ENCODE measurements around the gene KAZN.
A peak's percentile ranks its signal among the peaks of the same experiment; 100 is the strongest.

Gene KAZN

GRCh38 chr1:15046487-15047165 is 448.1 kb downstream of the KAZN start:
- H3K4me3 ChIP-seq (replicated peaks; ENCODE audit: low read depth, low read length) = no peak overlapping the region
- peak; percentile 82 for DNase-seq (ENCODE audit: low read depth)

GRCh38 chr1:15047237-15047636 is 448.8 kb downstream of the KAZN start:
- H3K4me3 ChIP-seq (replicated peaks; ENCODE audit: low read depth, low read length) = no peak overlapping the region
- no peak for DNase-seq (ENCODE audit: low read depth)
- TF ChIP-seq CTCF (IDR thresholded peaks at IDR 0.05; ENCODE audit: low read length, missing control alignments) = no peak

More at GRCh38 chr1:15046487-15047165, 448.1 kb downstream of the KAZN start:
- peak; percentile 93 for TF ChIP-seq CTCF (IDR thresholded peaks at IDR 0.05; ENCODE audit: low read length, missing control alignments)

- TF ChIP-seq CTCF (IDR thresholded peaks at IDR 0.05; ENCODE audit: low read length, missing control alignments) = no peak
- no peak overlapping the region for H3K4me3 ChIP-seq (replicated peaks; ENCODE audit: low read depth, low read length)
- no peak for DNase-seq (ENCODE audit: low read depth)
Observed at GRCh38 chr1:15048437-15048980, 450.0 kb downstream of the KAZN start.

- TF ChIP-seq CTCF (IDR thresholded peaks at IDR 0.05; ENCODE audit: low read length, missing control alignments) = no peak
- H3K4me3 ChIP-seq (replicated peaks; ENCODE audit: low read depth, low read length) = no peak overlapping the region
- no peak for DNase-seq (ENCODE audit: low read depth)
Observed at GRCh38 chr1:15049067-15049466, 450.6 kb downstream of the KAZN start.

- H3K4me3 ChIP-seq (replicated peaks; ENCODE audit: low read depth, low read length) = no peak overlapping the region
- DNase-seq (ENCODE audit: low read depth) = no peak
- no peak for TF ChIP-seq CTCF (IDR thresholded peaks at IDR 0.05; ENCODE audit: low read length, missing control alignments)
Observed at GRCh38 chr1:15051882-15052528, 453.5 kb downstream of the KAZN start.

- no peak overlapping the region for H3K4me3 ChIP-seq (replicated peaks; ENCODE audit: low read depth, low read length)
- TF ChIP-seq CTCF (IDR thresholded peaks at IDR 0.05; ENCODE audit: low read length, missing control alignments) = no peak
- no peak for DNase-seq (ENCODE audit: low read depth)
Observed at GRCh38 chr1:15053153-15053552, 454.7 kb downstream of the KAZN start.

Data from fibroblast of pulmonary artery (primary cell).